ENCODE data around the gene TMEM232.

Gene TMEM232

GRCh38 chr5:110441035-110441434 is 285.4 kb downstream of the TMEM232 start:
- peaks cover 3% of the 10 kb centered on the region for H3K9me3 ChIP-seq (ENCODE audit: control insufficient read depth, low read length)
- no peak overlapping the region for H3K4me3 ChIP-seq (ENCODE audit: low read depth, low read length)
- no peaks in the 10 kb centered on the region for H3K4me1 ChIP-seq
- no peak overlapping the region for H3K9ac ChIP-seq
- no peak overlapping the region for H3K4me2 ChIP-seq (ENCODE audit: low read length)
- no peaks in the 10 kb centered on the region for H3K27me3 ChIP-seq (ENCODE audit: control insufficient read depth, insufficient read depth, low read length)
- H2AFZ ChIP-seq = no peak overlapping the region
- TF ChIP-seq, protein P1, sequence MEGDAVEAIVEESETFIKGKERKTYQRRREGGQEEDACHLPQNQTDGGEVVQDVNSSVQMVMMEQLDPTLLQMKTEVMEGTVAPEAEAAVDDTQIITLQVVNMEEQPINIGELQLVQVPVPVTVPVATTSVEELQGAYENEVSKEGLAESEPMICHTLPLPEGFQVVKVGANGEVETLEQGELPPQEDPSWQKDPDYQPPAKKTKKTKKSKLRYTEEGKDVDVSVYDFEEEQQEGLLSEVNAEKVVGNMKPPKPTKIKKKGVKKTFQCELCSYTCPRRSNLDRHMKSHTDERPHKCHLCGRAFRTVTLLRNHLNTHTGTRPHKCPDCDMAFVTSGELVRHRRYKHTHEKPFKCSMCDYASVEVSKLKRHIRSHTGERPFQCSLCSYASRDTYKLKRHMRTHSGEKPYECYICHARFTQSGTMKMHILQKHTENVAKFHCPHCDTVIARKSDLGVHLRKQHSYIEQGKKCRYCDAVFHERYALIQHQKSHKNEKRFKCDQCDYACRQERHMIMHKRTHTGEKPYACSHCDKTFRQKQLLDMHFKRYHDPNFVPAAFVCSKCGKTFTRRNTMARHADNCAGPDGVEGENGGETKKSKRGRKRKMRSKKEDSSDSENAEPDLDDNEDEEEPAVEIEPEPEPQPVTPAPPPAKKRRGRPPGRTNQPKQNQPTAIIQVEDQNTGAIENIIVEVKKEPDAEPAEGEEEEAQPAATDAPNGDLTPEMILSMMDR (IDR thresholded peaks at IDR 0.05) = no peak
- H3K36me3 ChIP-seq (ENCODE audit: control insufficient read depth, insufficient read depth, low read length) = no peaks in the 10 kb centered on the region
- no peak overlapping the region for H3K27ac ChIP-seq
- no peaks in the 10 kb centered on the region for H3K79me2 ChIP-seq

DNA sequence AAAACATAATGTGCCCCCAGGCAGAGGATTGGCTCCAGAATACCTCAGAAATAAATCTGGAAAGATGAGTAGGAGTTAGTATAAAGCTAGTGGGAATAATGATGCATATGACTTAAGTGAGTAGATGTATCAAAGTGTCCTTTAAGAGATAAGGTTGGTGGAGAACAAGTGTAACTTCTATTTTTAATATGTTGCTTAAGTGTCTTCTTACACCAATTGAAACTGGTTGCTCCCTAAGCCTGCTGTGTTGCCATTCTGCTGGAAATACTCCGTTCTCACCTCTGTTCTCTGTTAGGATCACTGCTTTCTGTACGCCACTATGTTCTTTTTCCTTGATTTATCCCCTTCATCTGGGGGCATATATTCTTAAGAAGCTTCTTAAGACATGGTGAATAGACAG is 286.4 kb downstream of the TMEM232 start:
- TF ChIP-seq, protein P1 (IDR thresholded peaks at IDR 0.05) = no peak
- Histone ChIP-seq H3K9ac (no peak overlapping the region), H2AFZ (no peak overlapping the region), H3K9me3 (ENCODE audit: control insufficient read depth, low read length) (peaks cover 3% of the 10 kb centered on the region), H3K4me2 (ENCODE audit: low read length) (no peak overlapping the region), H3K27me3 (ENCODE audit: control insufficient read depth, insufficient read depth, low read length) (no peaks in the 10 kb centered on the region), H3K4me1 (no peaks in the 10 kb centered on the region), H3K4me3 (ENCODE audit: low read depth, low read length) (no peak overlapping the region), H3K27ac (no peak overlapping the region), H3K36me3 (ENCODE audit: control insufficient read depth, insufficient read depth, low read length) (no peaks in the 10 kb centered on the region), H3K79me2 (no peaks in the 10 kb centered on the region)

GRCh38 chr5:110439296-110439695 is 287.2 kb downstream of the TMEM232 start:
- TF ChIP-seq, protein P1 (IDR thresholded peaks at IDR 0.05) = no peak
- H3K4me2 ChIP-seq (ENCODE audit: low read length) = no peak overlapping the region
- H3K79me2 ChIP-seq = no peaks in the 10 kb centered on the region
- no peak overlapping the region for H3K27ac ChIP-seq
- no peak overlapping the region for H3K4me3 ChIP-seq (ENCODE audit: low read depth, low read length)
- H3K9ac ChIP-seq = no peak overlapping the region
- H3K27me3 ChIP-seq (ENCODE audit: control insufficient read depth, insufficient read depth, low read length) = no peaks in the 10 kb centered on the region
- H3K4me1 ChIP-seq = no peaks in the 10 kb centered on the region
- H3K36me3 ChIP-seq (ENCODE audit: control insufficient read depth, insufficient read depth, low read length) = no peaks in the 10 kb centered on the region
- no peak overlapping the region for H2AFZ ChIP-seq
- peaks cover 3% of the 10 kb centered on the region for H3K9me3 ChIP-seq (ENCODE audit: control insufficient read depth, low read length)

DNA sequence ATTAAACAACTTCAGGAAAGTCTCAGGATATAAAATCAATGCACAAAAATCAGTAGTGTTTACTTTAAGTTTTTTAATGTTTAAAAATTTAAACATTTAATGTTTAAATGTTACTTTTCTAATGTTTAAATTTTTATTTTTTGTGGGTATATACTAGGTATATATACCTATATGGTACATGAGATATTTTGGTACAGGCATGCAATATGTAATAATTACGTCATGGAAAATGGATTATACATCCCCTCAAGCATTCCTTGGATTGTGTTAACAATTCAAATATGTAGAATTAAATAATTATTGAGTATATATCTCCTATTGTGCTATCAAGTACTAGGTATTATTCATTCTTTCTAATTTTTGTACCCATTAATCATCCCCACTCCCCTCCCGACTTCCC is 291.3 kb downstream of the TMEM232 start:
- Histone ChIP-seq H3K79me2 (no peaks in the 10 kb centered on the region), H2AFZ (no peak overlapping the region), H3K36me3 (ENCODE audit: control insufficient read depth, insufficient read depth, low read length) (no peaks in the 10 kb centered on the region), H3K4me2 (ENCODE audit: low read length) (no peak overlapping the region), H3K9ac (no peak overlapping the region), H3K9me3 (ENCODE audit: control insufficient read depth, low read length) (no peaks in the 10 kb centered on the region), H3K27ac (no peak overlapping the region), H3K4me1 (no peaks in the 10 kb centered on the region), H3K4me3 (ENCODE audit: low read depth, low read length) (no peak overlapping the region), H3K27me3 (ENCODE audit: control insufficient read depth, insufficient read depth, low read length) (no peaks in the 10 kb centered on the region)
- TF ChIP-seq, protein P1 (IDR thresholded peaks at IDR 0.05) = no peak

GRCh38 chr5:110431603-110432002 is 294.9 kb downstream of the TMEM232 start:
- no peaks in the 10 kb centered on the region for H3K27me3 ChIP-seq (ENCODE audit: control insufficient read depth, insufficient read depth, low read length)
- no peak overlapping the region for H3K9ac ChIP-seq
- H3K4me1 ChIP-seq = no peaks in the 10 kb centered on the region
- H3K79me2 ChIP-seq = no peaks in the 10 kb centered on the region
- H3K36me3 ChIP-seq (ENCODE audit: control insufficient read depth, insufficient read depth, low read length) = no peaks in the 10 kb centered on the region
- no peak overlapping the region for H3K4me2 ChIP-seq (ENCODE audit: low read length)
- H3K4me3 ChIP-seq (ENCODE audit: low read depth, low read length) = no peak overlapping the region
- TF ChIP-seq, protein P1 (IDR thresholded peaks at IDR 0.05) = no peak
- H3K27ac ChIP-seq = no peak overlapping the region
- no peak overlapping the region for H2AFZ ChIP-seq
- no peaks in the 10 kb centered on the region for H3K9me3 ChIP-seq (ENCODE audit: control insufficient read depth, low read length)
